Suppressor macrophage (primary cell): ENCODE results near the gene VPS37B.
"Not testable (repeated sequence)": the region's sequence is repeated elsewhere in the genome, so short reads cannot be mapped to it uniquely, and the experiment has no call there.

Source experiments
- DNase-seq, 4 experiments: peaks; one replicate each; pipeline ENCODE4 v3.0.0-alpha.2; 2020 to 2022

Gene VPS37B

GRCh38 chr12:122905258-122905657 is 9.3 kb upstream of the VPS37B start:
- not testable (repeated sequence) for DNase-seq

- DNase-seq = no peak
Measured at GRCh38 chr12:122903693-122904034, 7.7 kb upstream of the VPS37B start.

GRCh38 chr12:122902854-122903692 is 7.1 kb upstream of the VPS37B start:
- DNase-seq = peak in 1 of 4 experiments; percentile 39

GRCh38 chr12:122899887-122900286 is 4.0 kb upstream of the VPS37B start:
- no peak for DNase-seq

GRCh38 chr12:122896662-122897061 is 738 bp upstream of the VPS37B start:
- DNase-seq = no peak

- peak in 2 of 4 experiments; percentile 35 to 44 for DNase-seq
Measured at GRCh38 chr12:122895320-122895703, 612 bp downstream of the VPS37B start.

GRCh38 chr12:122894193-122895121 is 1.5 kb downstream of the VPS37B start:
- peak in 1 of 4 experiments; percentile 23 for DNase-seq

- no peak for DNase-seq
Measured at GRCh38 chr12:122893208-122894153, 2.4 kb downstream of the VPS37B start.

- DNase-seq = not testable (repeated sequence)
Measured at GRCh38 chr12:122892724-122893123, 3.2 kb downstream of the VPS37B start.

- peak; percentile 65 to 83 (median 74) for DNase-seq
Measured at GRCh38 chr12:122891661-122892525, 4.0 kb downstream of the VPS37B start.

GRCh38 chr12:122889761-122890520 is 6.0 kb downstream of the VPS37B start:
- DNase-seq = peak in 2 of 4 experiments; percentile 14 to 21

- peak; percentile 70 to 85 (median 79) for DNase-seq
Measured at GRCh38 chr12:122888232-122888752, 7.6 kb downstream of the VPS37B start.

GRCh38 chr12:122887819-122888212 is 8.1 kb downstream of the VPS37B start:
- DNase-seq = no peak

- no peak for DNase-seq
Measured at GRCh38 chr12:122886851-122887818, 8.8 kb downstream of the VPS37B start.

GRCh38 chr12:122886161-122886560 is 9.8 kb downstream of the VPS37B start:
- no peak for DNase-seq

GRCh38 chr12:122884860-122885259 is 11.1 kb downstream of the VPS37B start:
- DNase-seq = peak in 2 of 4 experiments; percentile 13 to 31

GRCh38 chr12:122884091-122884826 is 11.7 kb downstream of the VPS37B start:
- DNase-seq = no peak

GRCh38 chr12:122882908-122883558 is 12.9 kb downstream of the VPS37B start:
- no peak for DNase-seq
